ENCODE measurements around the gene CDSN.

The CDSN gene

GRCh38 chr6:31144970-31145340, 24.7 kb upstream of the CDSN start:
- DNase-seq: no peak

GRCh38 chr6:31144296-31144969, 24.2 kb upstream of the CDSN start:
- no peak for DNase-seq

- no peak for DNase-seq
These were observed 22.9 kb upstream of the CDSN start for GRCh38 chr6:31143148-31143547.

- DNase-seq: no peak
These were observed 22.1 kb upstream of the CDSN start for GRCh38 chr6:31142361-31142761.

GRCh38 chr6:31140643-31141042, 20.4 kb upstream of the CDSN start:
- no peak for DNase-seq

- no peak for DNase-seq
These were observed 19.4 kb upstream of the CDSN start for GRCh38 chr6:31139599-31139998.

GRCh38 chr6:31138982-31139381, 18.7 kb upstream of the CDSN start, which contains the start of gene PSORS1C2:
Gene PSORS1C2 (minus strand): TSS chr6:31139066. CDS start chr6:31139026, 40 bp downstream.
- no peak for DNase-seq

GRCh38 chr6:31135710-31136109, 15.5 kb upstream of the CDSN start:
- no peak for DNase-seq

- no peak for DNase-seq
These were observed 12.6 kb upstream of the CDSN start for GRCh38 chr6:31132806-31133205.

GRCh38 chr6:31131595-31131994, 11.3 kb upstream of the CDSN start:
- DNase-seq: no peak

- no peak for DNase-seq
These were observed 10.5 kb upstream of the CDSN start for GRCh38 chr6:31130751-31131150.

- DNase-seq: no peak
These were observed 8.9 kb upstream of the CDSN start for GRCh38 chr6:31129130-31129529.

GRCh38 chr6:31128093-31128676, 7.9 kb upstream of the CDSN start:
- DNase-seq: peak; percentile 80

GRCh38 chr6:31126396-31127175, 6.3 kb upstream of the CDSN start:
- no peak for DNase-seq

GRCh38 chr6:31125586-31126363, 5.5 kb upstream of the CDSN start:
- no peak for DNase-seq

GRCh38 chr6:31125162-31125561, 4.9 kb upstream of the CDSN start:
- DNase-seq: no peak

- no peak for DNase-seq
These were observed 2.8 kb upstream of the CDSN start for GRCh38 chr6:31122791-31123706.

- no peak for DNase-seq
These were observed 1.0 kb upstream of the CDSN start for GRCh38 chr6:31121131-31121790.

GRCh38 chr6:31118178-31118577, 2.1 kb downstream of the CDSN start:
- DNase-seq: no peak

GRCh38 chr6:31116661-31117385, 3.4 kb downstream of the CDSN start:
- no peak for DNase-seq

All from activated CD4-positive, CD25-positive, alpha-beta regulatory T cell treated with anti-CD3 and anti-CD28 coated beads, Interleukin-2, amount 50 U/mL, for 72 hours (primary cell).